ENCODE data around the gene CXXC5. TPM values are rescaled to one million over a fixed set of nuclear protein-coding genes. Genes with fewer than 3 reads are reported as not detected.

CXXC5 gene
- total and polyA plus RNA-seq, 9 of the 15 experiments (the other 6 are each of a cell fraction or from before 2014, with no cell fraction given): 1.9 to 123 (median 45.8) TPM

- TF ChIP-seq CBFA2T2 (conservative IDR thresholded peaks at IDR 0.05) (peak; percentile 97), ARID1B (IDR thresholded peaks at IDR 0.05) (peak; percentile 99), TRIM24 (IDR thresholded peaks at IDR 0.05) (peak; percentile 85 to 93), KDM4B (IDR thresholded peaks at IDR 0.05; ENCODE audit: borderline replicate concordance in 2 of 2, low read depth in 1 of 2) (peak in 1 of 2 experiments; percentile 85; a peak in 2 of 4 replicates), ZBTB1 (CRISPR knock-in tag; IDR thresholded peaks at IDR 0.05; ENCODE audit: borderline replicate concordance, low read depth) (peak; percentile 66; the same call in 1 of the 2 replicates), IRF1 (CRISPR knock-in tag; IDR thresholded peaks at IDR 0.05; ENCODE audit: borderline replicate concordance) (no peak), ZKSCAN1 (IDR thresholded peaks at IDR 0.05; ENCODE audit: low read depth, low read length) (peak; percentile 82; the same call in 1 of the 2 replicates), YY1 (IDR thresholded peaks at IDR 0.05; ENCODE audit: borderline replicate concordance in 1 of 3, control insufficient read depth in 1 of 3, extremely low read depth in 1 of 3, insufficient read depth in 3 of 3, insufficient read length in 1 of 3, insufficient replicate concordance in 2 of 3, low read depth in 1 of 3, low read length in 2 of 3) (peak in 2 of 3 experiments; percentile 78 to 83), GATA2 (CRISPR knock-in tag; IDR thresholded peaks at IDR 0.05) (peak; percentile 96), ZNF449 (CRISPR knock-in tag; IDR thresholded peaks at IDR 0.05) (peak; percentile 64; the same call in 1 of the 2 replicates), SIN3A (IDR thresholded peaks at IDR 0.05; ENCODE audit: borderline replicate concordance in 2 of 2, control insufficient read depth in 1 of 2, low read depth in 2 of 2, low read length in 2 of 2) (peak; percentile 58 to 68; a peak in 2 of 4 replicates), HINFP (tag; conservative IDR thresholded peaks at IDR 0.05; ENCODE audit: low read depth) (no peak), SMAD4 (CRISPR knock-in tag; conservative IDR thresholded peaks at IDR 0.05) (peak; percentile 99), CAMTA2 (CRISPR knock-in tag; conservative IDR thresholded peaks at IDR 0.05) (no peak), HIVEP1 (CRISPR knock-in tag; IDR thresholded peaks at IDR 0.05) (0 out of 2 replicates have a peak, but pooled peaks have one; percentile 11), E2F1 (CRISPR knock-in tag; IDR thresholded peaks at IDR 0.05) (0 out of 2 replicates have a peak, but pooled peaks have one; percentile 40), PML (IDR thresholded peaks at IDR 0.05; ENCODE audit: low read length) (peak; percentile 88), RBM22 (IDR thresholded peaks at IDR 0.05; ENCODE audit: low read depth, low read length, poor library complexity, severe bottlenecking) (peak; percentile 95), EGR1 (conservative IDR thresholded peaks at IDR 0.05) (peak; percentile 85), ZNF75A (CRISPR knock-in tag; IDR thresholded peaks at IDR 0.05) (no peak), ELF4 (CRISPR knock-in tag; IDR thresholded peaks at IDR 0.05) (no peak)
Measured at GRCh38 chr5:139669662-139670368, 21.7 kb downstream of the CXXC5 start (continued).

All from K562 (cell line).